ENCODE results near the gene ICAM2. TPM values are rescaled to one million over a fixed set of nuclear protein-coding genes. Genes with fewer than 3 reads are reported as not detected.

ICAM2 gene
- total and polyA plus RNA-seq, 2 donors (not counting 3 experiments of a cell fraction or from before 2014, with no cell fraction given): 586 to 2,377 TPM

DNA sequence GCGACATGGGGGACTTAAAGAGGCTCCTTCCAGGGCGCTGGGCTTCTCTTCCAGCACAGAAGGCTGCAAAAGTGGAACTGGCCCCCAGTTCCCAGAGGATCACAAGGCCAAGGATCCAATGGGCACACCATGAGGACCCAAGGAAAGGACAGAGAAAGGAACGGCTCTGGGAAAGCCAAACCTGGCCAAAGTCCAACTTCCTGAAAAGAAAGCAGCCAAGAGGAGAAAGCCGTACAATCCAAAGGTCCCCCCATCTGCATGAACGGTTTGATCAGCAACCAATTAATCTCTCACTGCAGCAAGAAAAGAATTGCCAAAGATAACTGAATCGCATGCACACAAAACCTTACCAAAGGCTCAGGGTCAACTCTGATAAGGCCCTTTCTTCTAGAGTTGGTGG, 19.8 kb upstream of the ICAM2 start:
- no TSS peak for BruUV-seq (replicated peaks)

DNA sequence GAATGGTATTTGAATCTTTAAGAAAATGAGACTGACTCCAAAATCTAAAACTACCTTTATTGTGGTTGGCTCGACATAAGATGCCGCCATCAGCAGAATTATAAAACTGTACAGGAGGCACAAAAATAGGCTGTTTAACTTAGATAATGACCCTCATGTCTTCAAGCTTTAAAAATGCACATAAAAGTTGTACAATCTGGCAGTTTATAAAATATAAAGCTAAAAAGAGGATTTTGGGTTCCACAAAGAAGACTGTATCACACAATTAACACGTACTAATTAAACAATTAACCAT, 18.6 kb upstream of the ICAM2 start:
- POLR2A ChIA-PET: no interaction called here
- Histone ChIP-seq H3K9ac (replicated peaks; ENCODE audit: extremely low read depth, insufficient read depth, low read length) (no peak overlapping the region), H3K9me1 (replicated peaks; ENCODE audit: control insufficient read depth, extremely low read depth, insufficient read depth, low read length) (no peaks in the 10 kb centered on the region), H3K4me3 (replicated peaks in 1 of 3; ENCODE audit: insufficient read depth in 1 of 3, low read depth in 1 of 3, low read length in 3 of 3) (no peak overlapping the region), H3K27ac (ENCODE audit: insufficient read depth, low read depth, low read length) (no peak overlapping the region), H3K9me3 (replicated peaks; ENCODE audit: control insufficient read depth, insufficient read depth, low read length) (no peaks in the 10 kb centered on the region), H2AFZ (ENCODE audit: low read depth, low read length) (no peak overlapping the region), H3K79me2 (ENCODE audit: control insufficient read depth, insufficient read depth, low read length) (no peaks in the 10 kb centered on the region), H4K20me1 (replicated peaks; ENCODE audit: control insufficient read depth, extremely low read depth, insufficient read depth, low read length) (no peaks in the 10 kb centered on the region), H3K27me3 (ENCODE audit: control insufficient read depth in 2 of 2, insufficient read depth in 2 of 2, low read length in 2 of 2) (no peaks in the 10 kb centered on the region), H3K4me2 (ENCODE audit: insufficient read depth, low read length) (no peak overlapping the region), H3K36me3 (ENCODE audit: control insufficient read depth in 2 of 2, extremely low read depth in 1 of 2, insufficient read depth in 2 of 2, low read length in 2 of 2) (peaks cover 0 to 11% of the 10 kb centered on the region in 2 experiments), H3K4me1 (ENCODE audit: control insufficient read depth, extremely low read depth, insufficient read depth, low read length) (no peaks in the 10 kb centered on the region)
- dilution Hi-C loops (cut with MboI; ENCODE audit: extremely low pct_ligation_motif_present, low sequenced_read_pairs): loop anchor here (25.0 kb wide), 1 partner anchor 98 kb away; the partner anchor contains the start of gene ERN1
- DNase-seq (ENCODE audit: low read depth, low spot score) (no peak), FAIRE-seq (no peak)
- TF ChIP-seq, protein P1, sequence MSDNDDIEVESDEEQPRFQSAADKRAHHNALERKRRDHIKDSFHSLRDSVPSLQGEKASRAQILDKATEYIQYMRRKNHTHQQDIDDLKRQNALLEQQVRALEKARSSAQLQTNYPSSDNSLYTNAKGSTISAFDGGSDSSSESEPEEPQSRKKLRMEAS (IDR thresholded peaks at IDR 0.05; ENCODE audit: insufficient read depth, insufficient read length): no peak
- no peak for TF ChIP-seq MYC (IDR thresholded peaks at IDR 0.05; ENCODE audit: low read depth, low read length)
- TF ChIP-seq POLR2AphosphoS5 (IDR thresholded peaks at IDR 0.05; ENCODE audit: insufficient read depth, low read depth, low read length): no peak
- TF ChIP-seq POLR2A (IDR thresholded peaks at IDR 0.05; ENCODE audit: low read depth, low read length): no peak
- no peak for TF ChIP-seq EZH2 (IDR thresholded peaks at IDR 0.05; ENCODE audit: borderline replicate concordance, low read depth, low read length, severe bottlenecking)
- no peak for TF ChIP-seq FOS (IDR thresholded peaks at IDR 0.05; ENCODE audit: borderline replicate concordance, insufficient read depth, low read length)
- TF ChIP-seq GATA2 (IDR thresholded peaks at IDR 0.05; ENCODE audit: insufficient read depth, insufficient read length, low read depth, low read length): no peak
- no peak for TF ChIP-seq JUN (IDR thresholded peaks at IDR 0.05; ENCODE audit: borderline replicate concordance, insufficient read depth, insufficient read length, low read depth)
- TF ChIP-seq, protein P2, sequence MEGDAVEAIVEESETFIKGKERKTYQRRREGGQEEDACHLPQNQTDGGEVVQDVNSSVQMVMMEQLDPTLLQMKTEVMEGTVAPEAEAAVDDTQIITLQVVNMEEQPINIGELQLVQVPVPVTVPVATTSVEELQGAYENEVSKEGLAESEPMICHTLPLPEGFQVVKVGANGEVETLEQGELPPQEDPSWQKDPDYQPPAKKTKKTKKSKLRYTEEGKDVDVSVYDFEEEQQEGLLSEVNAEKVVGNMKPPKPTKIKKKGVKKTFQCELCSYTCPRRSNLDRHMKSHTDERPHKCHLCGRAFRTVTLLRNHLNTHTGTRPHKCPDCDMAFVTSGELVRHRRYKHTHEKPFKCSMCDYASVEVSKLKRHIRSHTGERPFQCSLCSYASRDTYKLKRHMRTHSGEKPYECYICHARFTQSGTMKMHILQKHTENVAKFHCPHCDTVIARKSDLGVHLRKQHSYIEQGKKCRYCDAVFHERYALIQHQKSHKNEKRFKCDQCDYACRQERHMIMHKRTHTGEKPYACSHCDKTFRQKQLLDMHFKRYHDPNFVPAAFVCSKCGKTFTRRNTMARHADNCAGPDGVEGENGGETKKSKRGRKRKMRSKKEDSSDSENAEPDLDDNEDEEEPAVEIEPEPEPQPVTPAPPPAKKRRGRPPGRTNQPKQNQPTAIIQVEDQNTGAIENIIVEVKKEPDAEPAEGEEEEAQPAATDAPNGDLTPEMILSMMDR (IDR thresholded peaks at IDR 0.05; ENCODE audit: extremely low read depth in 1 of 2, insufficient read depth in 1 of 2, low read depth in 1 of 2, low read length in 2 of 2): no peak
- BruUV-seq (replicated peaks): no TSS peak
- intact Hi-C loops (cut with micrococcal nuclease): no loop called here
- CTCF ChIA-PET: interaction anchor here (0.8 to 2.1 kb wide), 5 partner anchors 10 to 95 kb away, joined by 4 to 15 read pairs (median 8); no protein-coding TSS in a partner anchor

More for the DNA sequence above, 19.8 kb upstream of the ICAM2 start:
- no peaks in the 10 kb centered on the region for H3K9me1 ChIP-seq (replicated peaks; ENCODE audit: control insufficient read depth, extremely low read depth, insufficient read depth, low read length)
- no peaks in the 10 kb centered on the region for H3K79me2 ChIP-seq (ENCODE audit: control insufficient read depth, insufficient read depth, low read length)
- no peaks in the 10 kb centered on the region for H3K27me3 ChIP-seq (ENCODE audit: control insufficient read depth in 2 of 2, insufficient read depth in 2 of 2, low read length in 2 of 2)
- H3K9me3 ChIP-seq (replicated peaks; ENCODE audit: control insufficient read depth, insufficient read depth, low read length): no peaks in the 10 kb centered on the region
- FAIRE-seq (no peak), DNase-seq (ENCODE audit: low read depth, low spot score) (peak; percentile 25)
- H3K9ac ChIP-seq (replicated peaks; ENCODE audit: extremely low read depth, insufficient read depth, low read length): no peak overlapping the region
- CTCF ChIA-PET: interaction anchor here (1.2 to 2.0 kb wide), 2 partner anchors 10 to 15 kb away, joined by 3 to 7 read pairs; no protein-coding TSS in a partner anchor
- H3K4me2 ChIP-seq (ENCODE audit: insufficient read depth, low read length): no peak overlapping the region
- H4K20me1 ChIP-seq (replicated peaks; ENCODE audit: control insufficient read depth, extremely low read depth, insufficient read depth, low read length): no peaks in the 10 kb centered on the region
- H3K27ac ChIP-seq (ENCODE audit: insufficient read depth, low read depth, low read length): no peak overlapping the region
- peaks cover 0 to 19% of the 10 kb centered on the region in 2 experiments for H3K36me3 ChIP-seq (ENCODE audit: control insufficient read depth in 2 of 2, extremely low read depth in 1 of 2, insufficient read depth in 2 of 2, low read length in 2 of 2)
- no peak overlapping the region for H3K4me3 ChIP-seq (replicated peaks in 1 of 3; ENCODE audit: insufficient read depth in 1 of 3, low read depth in 1 of 3, low read length in 3 of 3)
- intact Hi-C loops (cut with micrococcal nuclease) (no loop called here), dilution Hi-C loops (cut with MboI; ENCODE audit: extremely low pct_ligation_motif_present, low sequenced_read_pairs) (loop anchor here (25.0 kb wide), 1 partner anchor 97 kb away; the partner anchor contains the start of gene ERN1)
- no peaks in the 10 kb centered on the region for H3K4me1 ChIP-seq (ENCODE audit: control insufficient read depth, extremely low read depth, insufficient read depth, low read length)
- POLR2A ChIA-PET: no interaction called here
- TF ChIP-seq, protein P1 (IDR thresholded peaks at IDR 0.05; ENCODE audit: insufficient read depth, insufficient read length): no peak
- no peak overlapping the region for H2AFZ ChIP-seq (ENCODE audit: low read depth, low read length)
